ENCODE measurements around the gene ACSM5. TPM values are rescaled to one million over a fixed set of nuclear protein-coding genes. Genes with fewer than 3 reads are reported as not detected.
"Not testable (repeated sequence)": the region's sequence is repeated elsewhere in the genome, so short reads cannot be mapped to it uniquely, and the experiment has no call there.

The ACSM5 gene
- total RNA-seq, 6 experiments from 2014 or later = 45.8 to 231 (median 151) TPM

DNA sequence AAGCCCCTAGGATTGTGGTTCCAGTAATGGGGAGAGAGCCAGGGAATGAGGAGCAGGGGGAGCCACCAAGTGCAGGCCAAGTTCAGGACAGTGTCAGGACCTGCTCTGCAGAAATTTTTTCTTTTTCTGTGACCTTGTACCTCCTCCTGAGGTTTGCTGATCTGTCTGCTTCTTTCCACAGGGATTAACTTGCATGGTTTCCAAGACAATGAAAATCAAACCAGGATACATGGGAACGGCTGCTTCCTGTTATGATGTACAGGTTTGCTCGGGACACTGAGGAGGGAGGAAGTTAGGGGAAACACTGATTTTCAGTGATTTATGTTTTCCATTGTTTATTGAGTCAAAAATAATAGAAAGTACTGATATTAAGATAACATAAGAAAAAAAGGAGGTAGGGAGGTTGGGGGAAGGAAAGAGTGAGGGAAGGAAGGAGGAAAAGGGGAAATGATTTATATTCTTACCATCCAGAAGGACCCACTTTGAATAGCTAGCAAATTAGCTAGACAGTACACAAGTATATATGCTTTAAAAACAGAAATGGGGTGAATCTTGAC lies 67.9 kb downstream of the ACSM5 start:
- peak; percentile 48 to 81 (median 62) for ATAC-seq
- H3K4me1 ChIP-seq; H3K4me3 ChIP-seq; H3K27ac ChIP-seq; H3K9me3 ChIP-seq; DNase-seq; H3K27me3 ChIP-seq; intact Hi-C loops (cut with DNase I): not testable (repeated sequence)
- peaks cover 0 to 81% (median 25%) of the 10 kb centered on the region in 4 donors for H3K36me3 ChIP-seq
- 5% methylated on average over 2 of the region's 2 CpGs for WGBS (ENCODE audit: insufficient coverage, low coverage, low lambda C conversion rate, missing lambda C conversion rate)

- intact Hi-C loops (cut with DNase I); H3K27me3 ChIP-seq; H3K4me1 ChIP-seq; H3K9me3 ChIP-seq; H3K27ac ChIP-seq; H3K4me3 ChIP-seq; DNase-seq: not testable (repeated sequence)
- ATAC-seq = peak; percentile 7 to 35 (median 30)
- H3K36me3 ChIP-seq = peaks cover 0 to 77% (median 38%) of the 10 kb centered on the region in 4 donors
- WGBS (ENCODE audit: insufficient coverage, low coverage, low lambda C conversion rate, missing lambda C conversion rate) = 43% methylated on average over 1 of the region's 1 CpG
Measured at GRCh38 chr16:20483989-20484388, 74.7 kb downstream of the ACSM5 start.

DNA sequence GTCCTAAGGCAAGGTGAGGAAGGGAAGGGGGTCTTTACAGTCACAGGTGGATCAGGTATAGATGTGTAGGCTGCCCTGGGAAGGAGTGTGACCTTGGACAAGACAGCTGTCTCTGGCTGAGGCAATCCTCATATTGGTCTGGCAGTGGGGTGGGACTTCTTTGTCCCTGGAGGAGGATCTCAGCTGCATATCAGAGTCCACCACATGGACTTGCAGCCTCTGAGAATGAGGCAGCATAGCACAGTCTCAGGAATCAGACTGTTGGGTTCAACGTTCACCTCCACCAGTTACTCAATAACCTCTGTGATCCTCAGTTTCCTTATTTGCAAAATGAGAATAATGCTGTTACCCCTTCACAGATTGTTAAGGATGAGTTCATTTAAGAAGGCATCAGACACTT lies 75.4 kb downstream of the ACSM5 start:
- TF ChIP-seq POLR2A (IDR thresholded peaks at IDR 0.05) (no peak), CTCF (IDR thresholded peaks at IDR 0.05) (no peak)
- H3K4me3 ChIP-seq = no peak overlapping the region
- no peaks in the 10 kb centered on the region for H3K4me1 ChIP-seq
- H3K9me3 ChIP-seq = no peaks in the 10 kb centered on the region
- no peak for DNase-seq
- intact Hi-C loops (cut with DNase I) = no loop called here
- peaks cover 0 to 71% (median 35%) of the 10 kb centered on the region in 4 donors for H3K36me3 ChIP-seq
- H3K27ac ChIP-seq = no peak overlapping the region
- peak in 3 of 4 donors; percentile 16 to 29 (median 18) for ATAC-seq
- 36% methylated on average over 1 of the region's 1 CpG for WGBS (ENCODE audit: insufficient coverage, low coverage, low lambda C conversion rate, missing lambda C conversion rate)
- H3K27me3 ChIP-seq = no peaks in the 10 kb centered on the region

GRCh38 chr16:20485408-20485807 lies 76.1 kb downstream of the ACSM5 start:
- DNase-seq (no peak), ATAC-seq (no peak)
- H3K4me1 ChIP-seq = no peaks in the 10 kb centered on the region
- 100% methylated on average over 1 of the region's 1 CpG for WGBS (ENCODE audit: insufficient coverage, low coverage, low lambda C conversion rate, missing lambda C conversion rate)
- no peaks in the 10 kb centered on the region for H3K27me3 ChIP-seq
- intact Hi-C loops (cut with DNase I) = no loop called here
- H3K9me3 ChIP-seq = no peaks in the 10 kb centered on the region
- H3K36me3 ChIP-seq = peaks cover 0 to 64% (median 32%) of the 10 kb centered on the region in 4 donors
- H3K27ac ChIP-seq = no peak overlapping the region
- H3K4me3 ChIP-seq = no peak overlapping the region
- no peak for TF ChIP-seq CTCF (IDR thresholded peaks at IDR 0.05)
- no peak for TF ChIP-seq POLR2A (IDR thresholded peaks at IDR 0.05)

Other genes with a start within 250 kb of the ACSM5 start
- gene GP2, start 82.0 kb upstream of the ACSM5 start, total RNA-seq = under 1 TPM in 1 of 6 experiments, not detected in 5; 0.12 TPM
- gene UMOD, start 56.8 kb upstream of the ACSM5 start, total RNA-seq = not detected
- not detected for gene PDILT, start 4.8 kb upstream of the ACSM5 start, total RNA-seq
- 100 to 1,000 TPM; 120 to 532 (median 241) TPM for gene ACSM2A, start 42.0 kb downstream of the ACSM5 start, total RNA-seq
- gene ACSM2B, start 166.8 kb downstream of the ACSM5 start, total RNA-seq = 100 to 1,000 TPM; 192 to 603 (median 408) TPM